Mesenchymal stem cell (in vitro differentiated cells and primary cell): ENCODE measurements around the gene EPHX1.

ENCODE experiments used
- DNase-seq: peaks from one replicate; pipeline ENCODE4 v3.0.0-alpha.2; 2013
- H2AFZ ChIP-seq: one replicate; pipeline ENCODE4 v1.6.1; 2013; ENCODE audit warnings: low read depth, mild to moderate bottlenecking, control low read depth, inconsistent platforms, low read length, moderate library complexity
- H2AK5ac ChIP-seq: 2 replicates; pipeline ENCODE4 v1.6.1; 2013; ENCODE audit warnings: low read length, moderate library complexity, mild to moderate bottlenecking, inconsistent platforms; ENCODE audit not compliant: severe bottlenecking
- H2BK120ac ChIP-seq: one replicate; pipeline ENCODE4 v1.6.1; 2013; ENCODE audit warnings: low read depth, mild to moderate bottlenecking, inconsistent platforms, low read length, moderate library complexity
- H2BK12ac ChIP-seq, 2 experiments: one replicate each; pipeline ENCODE4 v1.6.1; 2013; ENCODE audit warnings: inconsistent platforms in 2 of 2, low read length in 2 of 2, mild to moderate bottlenecking in 2 of 2, moderate library complexity in 2 of 2, control low read depth in 1 of 2
- H2BK15ac ChIP-seq: one replicate; pipeline ENCODE4 v1.6.1; 2013; ENCODE audit warnings: mild to moderate bottlenecking, low read depth, inconsistent platforms; ENCODE audit not compliant: poor library complexity, severe bottlenecking
- H2BK5ac ChIP-seq: 2 replicates; pipeline ENCODE4 v1.6.1; 2013; ENCODE audit warnings: low read depth, mild to moderate bottlenecking, low read length, control low read depth, inconsistent platforms; ENCODE audit not compliant: poor library complexity, severe bottlenecking
- H3K14ac ChIP-seq, 2 experiments: one replicate each; pipeline ENCODE4 v1.6.1; 2013; ENCODE audit warnings: inconsistent platforms in 2 of 2, low read length in 2 of 2, control low read depth in 1 of 2, mild to moderate bottlenecking in 1 of 2, moderate library complexity in 1 of 2
- H3K18ac ChIP-seq, 2 experiments: one replicate each; pipeline ENCODE4 v1.6.1; 2013; ENCODE audit warnings: inconsistent platforms in 2 of 2, low read length in 2 of 2, control low read depth in 1 of 2, low read depth in 1 of 2, mild to moderate bottlenecking in 1 of 2
- H3K23ac ChIP-seq, 2 experiments: one replicate each; pipeline ENCODE4 v1.6.1; 2013; ENCODE audit warnings: inconsistent platforms in 2 of 2, low read length in 2 of 2, mild to moderate bottlenecking in 2 of 2, moderate library complexity in 2 of 2, control low read depth in 1 of 2
- H3K27ac ChIP-seq: 2 replicates; pipeline ENCODE4 v1.5.1; 2013; ENCODE audit warnings: mild to moderate bottlenecking, moderate library complexity, low read length, control low read depth, inconsistent platforms; ENCODE audit not compliant: poor library complexity, severe bottlenecking
- H3K27me3 ChIP-seq, 2 experiments: 2 replicates each; pipeline versions ENCODE4 v1.6.1 to v1.7.0; 2013; ENCODE audit warnings: low read length in 2 of 2, mild to moderate bottlenecking in 2 of 2, moderate library complexity in 2 of 2, control low read depth in 1 of 2, inconsistent platforms in 1 of 2; ENCODE audit not compliant: control insufficient read depth in 1 of 2, insufficient read depth in 1 of 2
- H3K36me3 ChIP-seq, 2 experiments: 2 replicates each; pipeline versions ENCODE4 v1.6.1 to v1.7.0; 2013; ENCODE audit warnings: low read length in 2 of 2, control low read depth in 1 of 2, inconsistent platforms in 1 of 2, low read depth in 1 of 2, mild to moderate bottlenecking in 1 of 2; ENCODE audit not compliant: insufficient read depth in 2 of 2, control insufficient read depth in 1 of 2
- H3K4ac ChIP-seq, 2 experiments: one replicate each; pipeline ENCODE4 v1.6.1; 2013; ENCODE audit warnings: inconsistent platforms in 2 of 2, low read length in 2 of 2, mild to moderate bottlenecking in 2 of 2, moderate library complexity in 2 of 2, control low read depth in 1 of 2, low read depth in 1 of 2
- H3K4me1 ChIP-seq: 2 replicates; pipeline ENCODE4 v1.6.1; 2013; ENCODE audit warnings: low read depth, low read length, control low read depth; ENCODE audit not compliant: control insufficient read depth, insufficient read depth
- H3K4me2 ChIP-seq: 2 replicates; pipeline ENCODE4 v1.6.1; 2013; ENCODE audit warnings: low read length, mild to moderate bottlenecking, inconsistent platforms; ENCODE audit not compliant: poor library complexity, severe bottlenecking
- H3K4me3 ChIP-seq, 2 experiments: 2 replicates each; pipeline versions ENCODE4 v1.5.1 to v1.7.0; 2013; ENCODE audit warnings: low read length in 2 of 2, mild to moderate bottlenecking in 2 of 2, control low read depth in 1 of 2, low read depth in 1 of 2; ENCODE audit not compliant: insufficient read depth in 1 of 2
- H3K79me1 ChIP-seq: replicated peaks from 2 replicates; pipeline ENCODE4 v1.6.1; 2013; ENCODE audit warnings: mild to moderate bottlenecking, control low read depth, low read length, inconsistent platforms; ENCODE audit not compliant: poor library complexity, severe bottlenecking
- H3K9ac ChIP-seq: 2 replicates; pipeline ENCODE4 v1.7.0; 2013; ENCODE audit warnings: mild to moderate bottlenecking, low read length, moderate library complexity
- H3K9me3 ChIP-seq: 2 replicates; pipeline ENCODE4 v1.7.0; 2013; ENCODE audit warnings: mild to moderate bottlenecking, low read length; ENCODE audit not compliant: control insufficient read depth
- H4K8ac ChIP-seq: one replicate; pipeline ENCODE4 v1.6.1; 2013; ENCODE audit warnings: inconsistent platforms, mild to moderate bottlenecking, low read length, moderate library complexity
- H4K91ac ChIP-seq: one replicate; pipeline ENCODE4 v1.6.1; 2013; ENCODE audit warnings: mild to moderate bottlenecking, low read length, inconsistent platforms
- WGBS: methylation state at CpG from one replicate; pipeline ENCODE4 v1.1.7; 2013; ENCODE audit warnings: mixed read lengths; 5-methylcytosine and 5-hydroxymethylcytosine counted together

EPHX1 gene

DNA sequence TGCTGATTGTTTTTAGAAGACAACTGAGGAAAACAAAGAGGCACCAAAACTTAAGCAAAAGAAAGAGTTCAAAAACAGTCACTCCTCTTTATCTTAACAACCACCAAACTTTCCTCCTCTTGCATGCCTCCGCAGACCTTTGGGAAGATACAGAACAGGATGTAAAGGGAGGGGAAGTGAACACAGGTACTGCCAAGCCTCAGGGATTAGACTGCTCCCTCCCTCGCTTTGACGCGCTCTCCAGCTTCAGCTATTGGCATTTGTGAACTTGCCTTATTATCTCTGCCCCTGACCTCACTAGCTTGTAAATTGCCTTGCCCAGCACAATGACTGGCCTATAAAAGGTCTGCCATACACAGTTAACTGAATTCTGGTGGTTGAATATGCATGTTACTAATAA, 37.1 kb upstream of the EPHX1 start:
- no peak overlapping the region for H3K4me3 ChIP-seq
- no peak overlapping the region for H3K18ac ChIP-seq
- peak overlapping the region; percentile 14 for H3K9ac ChIP-seq
- H3K27me3 ChIP-seq = no peaks in the 10 kb centered on the region
- H3K4me1 ChIP-seq = peaks cover 17% of the 10 kb centered on the region
- H3K36me3 ChIP-seq = no peaks in the 10 kb centered on the region
- no peak overlapping the region for H4K91ac ChIP-seq
- no peaks in the 10 kb centered on the region for H3K9me3 ChIP-seq
- DNase-seq = no peak
- H3K4ac ChIP-seq = no peak overlapping the region
- no peak overlapping the region for H3K23ac ChIP-seq
- no peak overlapping the region for H3K14ac ChIP-seq
- H2AFZ ChIP-seq = no peak overlapping the region
- H2BK5ac ChIP-seq = no peak overlapping the region
- H3K4me2 ChIP-seq = no peak overlapping the region
- H2BK120ac ChIP-seq = no peak overlapping the region
- H2BK15ac ChIP-seq = no peak overlapping the region
- peak overlapping the region; percentile 23 for H2AK5ac ChIP-seq
- H3K27ac ChIP-seq = no peak overlapping the region
- H2BK12ac ChIP-seq = no peak overlapping the region
- no peak overlapping the region for H4K8ac ChIP-seq
- H3K79me1 ChIP-seq = peaks cover 2% of the 10 kb centered on the region
- WGBS = 83% methylated on average over 4 of the region's 4 CpGs

DNA sequence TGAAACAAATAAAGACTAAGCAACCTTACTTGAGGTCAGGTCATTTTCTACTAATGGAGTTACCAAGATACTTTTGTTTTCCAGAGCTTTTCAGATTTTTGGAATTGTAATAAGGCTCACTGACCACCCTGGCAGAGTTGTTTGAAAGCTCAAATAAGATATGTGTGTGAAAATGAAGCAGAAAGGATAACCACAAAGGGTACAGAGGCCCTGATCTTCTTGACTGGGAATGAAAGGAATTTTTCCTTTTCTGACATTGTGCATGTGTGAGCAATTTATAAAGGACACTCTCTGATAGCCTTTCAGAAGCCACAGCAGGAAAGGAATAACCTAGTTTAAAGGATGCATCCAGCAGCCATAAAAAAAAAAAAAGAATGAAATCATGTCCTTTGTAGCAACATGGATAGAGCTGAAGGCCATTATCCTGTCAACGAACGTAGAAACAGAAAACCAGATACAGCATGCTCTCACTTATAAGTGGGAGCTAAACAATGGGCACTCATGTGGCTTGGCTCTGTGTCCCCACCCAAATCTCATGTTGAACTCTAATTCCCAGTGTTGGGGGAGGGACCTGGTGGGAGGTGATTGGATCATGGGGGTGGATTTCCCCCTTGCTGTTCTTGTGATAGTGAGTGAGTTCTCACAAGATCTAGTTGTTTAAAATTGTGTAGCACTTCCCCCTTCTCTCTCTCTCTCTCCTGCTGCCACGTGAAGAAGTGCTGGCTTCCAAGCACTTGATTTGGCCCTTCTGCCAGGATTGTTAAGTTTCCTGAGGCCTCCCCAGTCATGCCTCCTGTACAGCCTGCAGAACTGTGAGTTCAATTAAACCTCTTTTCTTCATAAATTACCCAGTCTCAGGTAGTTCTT, 35.4 kb upstream of the EPHX1 start:
- Histone ChIP-seq H3K27ac (peak overlapping the region; percentile 55), H3K27me3 (no peaks in the 10 kb centered on the region), H3K4me2 (no peak overlapping the region), H3K4ac (no peak overlapping the region), H4K91ac (no peak overlapping the region), H3K18ac (no peak overlapping the region), H2BK120ac (no peak overlapping the region), H3K36me3 (no peaks in the 10 kb centered on the region), H2BK5ac (no peak overlapping the region), H3K4me1 (peaks cover 12% of the 10 kb centered on the region), H3K23ac (no peak overlapping the region), H2AK5ac (no peak overlapping the region), H3K4me3 (no peak overlapping the region), H2BK12ac (no peak overlapping the region), H2AFZ (no peak overlapping the region), H2BK15ac (no peak overlapping the region), H3K9me3 (no peaks in the 10 kb centered on the region), H3K79me1 (peaks cover 2% of the 10 kb centered on the region), H3K9ac (peak overlapping the region; percentile 17), H3K14ac (no peak overlapping the region), H4K8ac (no peak overlapping the region)
- WGBS = 31% methylated on average over 3 of the region's 3 CpGs
- DNase-seq = no peak

DNA sequence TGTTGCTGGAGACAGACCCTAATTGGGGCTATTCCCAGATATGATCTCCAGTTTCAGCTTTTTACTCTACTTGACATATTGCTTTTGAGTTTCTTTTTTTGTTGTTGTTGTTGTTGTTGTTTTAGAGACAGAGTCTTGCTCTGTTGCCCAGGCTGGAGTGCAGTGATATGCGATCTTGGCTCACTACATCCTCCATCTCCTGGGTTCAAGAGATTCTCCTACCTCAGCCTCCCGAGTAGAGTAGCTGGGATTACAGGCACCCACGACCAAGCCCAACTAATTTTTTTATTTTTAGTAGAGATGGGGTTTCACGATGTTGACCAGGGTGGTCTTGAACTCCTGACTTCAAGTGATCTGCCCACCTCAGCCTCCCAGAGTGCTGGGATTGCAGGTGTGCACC, 33.6 kb upstream of the EPHX1 start:
- no peak overlapping the region for H3K18ac ChIP-seq
- peaks cover 0 to 4% of the 10 kb centered on the region in 2 experiments for H3K36me3 ChIP-seq
- H2AK5ac ChIP-seq = peak overlapping the region; percentile 9

DNA sequence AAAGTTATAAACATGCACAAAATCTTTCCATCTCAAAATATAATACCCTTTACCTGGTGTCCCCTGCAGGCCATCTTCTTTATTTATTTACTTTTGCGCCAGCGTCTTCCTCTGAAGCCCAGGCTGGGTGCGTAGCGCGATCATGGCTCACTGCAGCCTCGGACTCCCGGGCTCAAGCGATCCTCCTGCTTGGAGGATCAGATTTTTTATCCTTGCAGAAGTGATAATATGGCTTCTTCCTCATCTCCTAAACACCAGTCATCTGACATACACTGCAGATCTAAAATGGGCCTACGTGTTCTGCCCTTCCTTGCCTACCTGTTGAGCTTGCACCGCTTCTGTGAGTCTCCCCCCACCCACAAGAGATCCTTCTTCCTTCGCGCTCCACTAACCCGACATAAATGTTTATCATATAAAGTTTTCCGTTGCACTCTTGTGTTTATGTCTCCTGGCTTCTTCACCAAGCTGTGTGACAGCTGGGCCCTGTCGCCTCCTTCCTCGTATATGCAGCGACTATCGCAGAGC, 32.8 kb upstream of the EPHX1 start:
- H2BK120ac ChIP-seq = no peak overlapping the region
- H3K14ac ChIP-seq = peak overlapping the region in 1 of 2 experiments; percentile 49
- no peak for DNase-seq
- peak overlapping the region; percentile 66 to 75 for H3K18ac ChIP-seq
- H4K8ac ChIP-seq = peak overlapping the region; percentile 10
- peak overlapping the region; percentile 64 for H3K27ac ChIP-seq
- H3K4me3 ChIP-seq = peak overlapping the region; percentile 45 to 99
- peaks cover 0 to 4% of the 10 kb centered on the region in 2 experiments for H3K36me3 ChIP-seq
- H3K4me2 ChIP-seq = peak overlapping the region; percentile 86
- no peak overlapping the region for H2AFZ ChIP-seq
- H2AK5ac ChIP-seq = no peak overlapping the region
- no peak overlapping the region for H2BK5ac ChIP-seq
- H3K4ac ChIP-seq = no peak overlapping the region
- H3K79me1 ChIP-seq = peaks cover 2% of the 10 kb centered on the region
- H3K27me3 ChIP-seq = no peaks in the 10 kb centered on the region
- H4K91ac ChIP-seq = no peak overlapping the region
- H3K23ac ChIP-seq = no peak overlapping the region
- peak overlapping the region in 1 of 2 experiments; percentile 63 for H2BK12ac ChIP-seq
- whole genome bisulfite sequencing = 40% methylated on average over 18 of the region's 18 CpGs
- peak overlapping the region; percentile 99 for H3K9ac ChIP-seq
- no peaks in the 10 kb centered on the region for H3K9me3 ChIP-seq
- peaks cover 13% of the 10 kb centered on the region for H3K4me1 ChIP-seq
- H2BK15ac ChIP-seq = peak overlapping the region; percentile 98

More for the DNA sequence above, 33.6 kb upstream of the EPHX1 start:
- Histone ChIP-seq H3K4me1 (peaks cover 16% of the 10 kb centered on the region), H3K4me2 (no peak overlapping the region), H3K14ac (no peak overlapping the region), H2BK15ac (no peak overlapping the region), H3K4me3 (no peak overlapping the region), H4K91ac (no peak overlapping the region), H3K9me3 (no peaks in the 10 kb centered on the region), H4K8ac (no peak overlapping the region), H3K4ac (no peak overlapping the region), H2BK5ac (no peak overlapping the region), H3K9ac (peak overlapping the region; percentile 99), H3K23ac (no peak overlapping the region), H3K27me3 (no peaks in the 10 kb centered on the region), H3K79me1 (peaks cover 2% of the 10 kb centered on the region), H2AFZ (no peak overlapping the region), H2BK120ac (no peak overlapping the region), H2BK12ac (no peak overlapping the region), H3K27ac (no peak overlapping the region)
- 100% methylated on average over 3 of the region's 4 CpGs for WGBS
- DNase-seq = no peak
